ENCODE results near the gene ZNF286A.
"Not testable (repeated sequence)": the region's sequence is repeated elsewhere in the genome, so short reads cannot be mapped to it uniquely, and the experiment has no call there.

The ZNF286A gene

GRCh38 chr17:15699413-15699924 lies at the start of gene ZNF286A:
TSS of gene ZNF286A (plus strand) at chr17:15699752. CDS start at chr17:15700330, 578 bp downstream.
- peak; percentile 78 to 90 (median 88) for DNase-seq

DNA sequence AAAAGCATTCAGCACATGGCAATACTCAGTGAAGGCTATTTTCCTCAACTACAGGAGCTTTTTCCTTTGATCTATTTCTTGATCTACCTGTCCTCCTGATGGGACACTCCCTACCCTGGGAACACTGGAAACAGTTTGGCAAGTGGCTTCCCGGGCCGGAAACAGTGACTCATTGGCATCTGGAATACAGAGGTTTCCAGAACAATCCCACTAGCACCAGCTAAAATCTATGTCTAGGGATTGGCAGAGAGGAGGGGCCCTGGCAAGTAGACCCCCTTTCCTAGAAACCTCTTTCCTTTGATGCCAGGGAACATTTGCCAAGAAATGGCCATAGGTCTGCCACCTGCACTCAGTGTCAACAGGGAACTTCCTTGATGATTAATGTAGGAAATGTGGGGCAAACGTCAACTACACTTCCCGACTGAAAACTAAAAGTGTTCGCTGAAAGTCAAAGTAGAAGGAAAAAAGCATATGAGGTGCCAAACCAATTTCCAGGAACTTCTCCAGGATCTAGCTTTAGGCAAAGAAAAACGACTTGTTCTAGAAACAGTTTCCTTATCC lies 49.6 kb upstream of the ZNF286A start:
- DNase-seq: no peak

GRCh38 chr17:15650741-15651582 lies 48.6 kb upstream of the ZNF286A start:
- DNase-seq: no peak

GRCh38 chr17:15651583-15652110 lies 47.9 kb upstream of the ZNF286A start:
- peak in 1 of 6 experiments; percentile 10 for DNase-seq

GRCh38 chr17:15652960-15653359 lies 46.6 kb upstream of the ZNF286A start:
- no peak for DNase-seq

- not testable (repeated sequence) for DNase-seq
These were observed 45.2 kb upstream of the ZNF286A start for GRCh38 chr17:15654401-15654800.

- DNase-seq: no peak
These were observed 44.5 kb upstream of the ZNF286A start for GRCh38 chr17:15654886-15655561.

DNA sequence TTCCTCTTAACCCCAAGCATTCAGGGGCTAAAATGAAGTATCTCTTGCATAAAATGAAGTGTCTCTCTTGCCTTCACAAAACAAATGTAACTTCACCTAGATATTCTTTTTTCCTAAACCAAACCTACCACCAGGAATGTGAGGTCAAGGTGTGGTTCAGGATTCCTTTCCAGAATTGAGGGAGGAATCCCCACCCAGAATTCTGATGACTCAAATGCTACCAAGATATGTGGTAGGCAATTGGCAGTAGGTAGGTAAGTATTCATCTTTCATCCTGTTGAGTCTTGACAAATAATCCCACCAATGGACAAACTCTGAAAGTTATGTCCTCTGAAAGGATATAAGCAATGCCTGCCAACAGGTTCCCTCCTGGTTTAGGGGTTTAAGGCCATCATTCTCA lies 41.7 kb upstream of the ZNF286A start:
- no peak for DNase-seq

DNA sequence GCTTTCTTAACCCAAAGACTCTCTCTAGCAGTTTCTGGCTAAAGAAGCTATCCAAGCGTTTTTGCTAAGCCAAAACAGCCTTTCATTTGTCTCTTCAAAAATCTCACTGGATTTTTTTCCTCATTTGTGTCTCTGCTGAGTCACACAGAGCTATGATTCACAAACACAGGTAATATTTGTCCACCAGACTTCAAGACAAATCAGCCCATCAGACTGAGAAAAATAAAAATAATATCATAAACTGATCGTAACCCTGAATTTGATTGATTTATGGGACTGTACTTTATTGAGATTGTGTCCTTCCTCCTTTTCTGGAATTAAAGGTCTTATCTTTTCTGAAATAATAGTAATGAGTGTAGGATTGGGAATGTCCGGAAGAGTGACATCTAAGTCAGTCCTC lies 41.3 kb upstream of the ZNF286A start:
- no peak for DNase-seq

DNA sequence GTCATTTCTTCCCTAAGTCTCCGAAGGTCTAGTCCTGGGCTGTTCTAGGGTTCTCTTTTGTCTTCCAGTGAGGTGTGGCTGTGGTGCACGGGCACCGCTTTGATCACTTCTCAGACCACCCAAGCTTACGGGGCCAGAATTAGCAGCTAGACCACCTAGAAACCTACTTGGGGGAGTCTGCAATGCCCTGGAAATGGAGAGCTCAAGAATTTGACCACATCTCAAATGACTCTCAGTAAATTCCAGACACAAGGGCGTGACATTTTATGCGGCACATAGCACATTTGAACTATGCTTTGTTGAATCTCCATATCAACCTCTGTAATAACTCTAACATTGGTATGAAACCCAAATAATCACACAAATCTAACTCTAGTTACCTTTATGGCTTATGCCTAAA lies 40.3 kb upstream of the ZNF286A start:
- DNase-seq: no peak

DNA sequence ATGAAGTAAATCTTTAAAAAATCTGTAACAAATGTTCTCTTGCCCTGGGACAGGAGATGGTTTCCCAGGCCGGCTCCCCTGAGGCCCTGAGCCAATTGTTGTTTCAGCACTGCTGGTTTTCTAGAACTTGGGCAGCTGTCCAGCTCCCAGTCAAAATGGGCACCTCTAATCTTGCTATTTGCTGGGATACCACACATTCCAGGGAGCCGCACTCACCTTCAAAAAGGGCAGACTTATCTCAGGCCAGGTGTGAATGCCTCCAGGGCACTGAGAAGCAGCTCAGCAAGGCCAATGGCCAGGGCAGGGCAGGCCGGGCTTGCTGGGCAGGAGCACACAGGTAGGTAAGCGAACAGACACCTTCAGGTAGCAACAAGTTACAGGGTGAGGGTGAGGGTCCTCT lies 39.9 kb upstream of the ZNF286A start:
- no peak for DNase-seq

- no peak for DNase-seq
These were observed 39.5 kb upstream of the ZNF286A start for GRCh38 chr17:15660077-15660476.

GRCh38 chr17:15662681-15663080 lies 36.9 kb upstream of the ZNF286A start:
- DNase-seq: no peak

DNA sequence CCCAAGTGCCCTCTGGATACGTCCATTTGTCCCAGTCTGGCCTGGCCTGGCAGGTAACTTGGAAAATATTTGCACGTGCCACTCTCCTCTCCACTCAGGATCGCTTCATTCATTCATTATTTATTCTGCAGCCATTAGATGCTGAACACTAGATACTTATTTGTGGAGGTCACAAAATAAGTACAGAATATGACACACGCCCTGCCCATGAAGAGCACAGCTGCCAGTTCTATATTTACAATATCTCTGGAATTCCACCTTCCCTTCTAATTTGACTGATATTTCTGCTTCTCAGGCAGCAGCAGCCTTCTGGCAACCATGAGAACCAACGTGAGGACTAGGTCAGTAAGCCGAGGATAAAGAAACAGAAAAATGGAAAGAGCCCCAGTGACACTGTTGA lies 36.4 kb upstream of the ZNF286A start:
- DNase-seq: no peak

DNA sequence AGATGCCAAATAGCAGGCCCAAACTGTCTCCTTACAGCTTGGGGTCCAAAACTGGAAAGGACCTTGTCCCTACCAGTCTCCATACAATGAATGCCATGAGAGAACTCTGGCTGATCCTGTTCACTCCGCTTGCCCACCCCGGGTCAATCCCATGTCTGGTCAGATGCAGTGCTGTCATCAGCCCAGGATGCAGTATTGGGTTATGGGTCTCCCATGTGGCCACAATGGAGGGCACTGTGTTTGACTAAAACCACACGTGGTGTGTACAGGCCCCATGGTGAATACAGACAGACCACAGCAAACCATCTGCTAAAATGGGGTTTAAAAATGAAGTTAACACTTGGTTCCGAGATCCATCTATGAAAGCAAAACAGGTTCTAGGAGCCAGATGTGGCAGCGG lies 35.9 kb upstream of the ZNF286A start:
- no peak for DNase-seq

GRCh38 chr17:15669526-15669925 lies 30.0 kb upstream of the ZNF286A start:
- not testable (repeated sequence) for DNase-seq

- not testable (repeated sequence) for DNase-seq
These were observed 24.9 kb upstream of the ZNF286A start for GRCh38 chr17:15674640-15675039.

DNA sequence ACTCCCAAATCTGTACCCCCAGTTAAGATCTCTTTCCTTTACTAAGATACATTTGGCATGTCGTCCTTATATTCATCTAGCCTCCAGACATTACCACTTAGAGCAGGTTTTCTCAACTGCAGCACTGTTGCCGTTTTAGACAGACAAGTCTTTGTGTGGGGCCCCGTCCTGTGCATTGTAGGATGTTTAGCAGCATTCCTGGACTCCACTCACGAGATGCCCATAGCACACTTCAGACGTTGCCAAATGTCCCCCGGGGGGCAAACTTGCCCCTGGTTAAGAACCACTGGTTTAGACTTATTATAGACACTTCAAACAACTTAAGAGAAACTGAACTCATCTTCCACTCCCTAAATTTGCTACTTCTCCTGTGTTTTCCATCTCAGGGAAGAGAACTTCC lies 23.6 kb upstream of the ZNF286A start:
- DNase-seq: not testable (repeated sequence)

DNA sequence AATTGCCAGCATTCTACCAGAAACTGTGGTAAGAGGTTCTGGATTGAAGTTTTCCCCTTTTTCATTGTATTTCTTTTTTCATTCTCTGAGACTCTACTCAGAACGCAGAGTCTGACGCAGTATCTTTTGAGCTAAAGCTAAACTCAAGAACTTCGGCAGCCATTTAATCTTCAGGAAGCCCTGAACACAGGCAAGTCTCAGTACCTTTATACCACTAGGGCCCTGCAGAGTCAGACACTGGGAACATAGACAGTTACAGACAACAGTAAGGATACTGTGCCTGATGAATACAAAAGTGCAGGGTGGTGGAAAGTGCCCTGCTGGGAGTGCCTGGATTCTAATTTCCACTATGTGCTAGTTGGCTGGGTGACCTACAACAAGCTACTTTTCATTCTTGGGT lies 16.4 kb upstream of the ZNF286A start:
- DNase-seq: not testable (repeated sequence)

DNA sequence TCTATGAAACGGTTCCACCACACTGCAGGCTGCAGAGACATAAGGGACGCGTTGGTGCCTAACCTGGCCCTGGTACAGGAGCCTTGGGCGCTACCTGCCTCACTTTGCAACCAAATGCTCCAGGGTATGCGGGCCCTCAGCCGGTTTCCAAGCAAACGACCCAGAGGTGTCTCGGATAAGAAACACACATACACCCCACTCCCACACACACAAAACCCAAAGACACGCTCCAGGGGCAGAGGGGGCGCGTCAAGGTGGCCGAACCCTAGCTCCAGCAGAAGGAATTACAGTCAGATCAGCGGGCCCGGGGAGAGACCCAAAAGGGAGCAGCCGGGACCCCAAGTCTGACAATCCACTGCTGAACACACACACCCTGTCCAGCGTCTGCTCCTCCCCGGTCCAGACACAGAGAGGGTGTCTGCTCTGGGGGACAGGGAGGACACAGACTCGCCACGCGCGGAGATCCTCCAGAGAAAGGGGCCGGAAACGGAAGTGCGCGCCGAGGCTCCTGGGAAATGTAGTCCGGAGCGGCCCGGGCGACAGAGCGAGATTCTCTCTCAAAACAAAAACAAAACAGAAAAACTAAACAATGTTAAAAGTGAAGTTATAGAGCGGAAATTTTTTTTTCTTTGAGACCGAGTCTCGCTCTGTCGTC lies 15.6 kb upstream of the ZNF286A start, which contains the start of gene TRIM16:
TSS of gene TRIM16 (minus strand) at position 488 of the 655 bp plus-strand sequence. CDS start 32,702 bp downstream, outside the sequence.
- DNase-seq: peak; percentile 39 to 85 (median 76)

GRCh38 chr17:15687494-15687893 lies 12.1 kb upstream of the ZNF286A start:
- DNase-seq: not testable (repeated sequence)

DNA sequence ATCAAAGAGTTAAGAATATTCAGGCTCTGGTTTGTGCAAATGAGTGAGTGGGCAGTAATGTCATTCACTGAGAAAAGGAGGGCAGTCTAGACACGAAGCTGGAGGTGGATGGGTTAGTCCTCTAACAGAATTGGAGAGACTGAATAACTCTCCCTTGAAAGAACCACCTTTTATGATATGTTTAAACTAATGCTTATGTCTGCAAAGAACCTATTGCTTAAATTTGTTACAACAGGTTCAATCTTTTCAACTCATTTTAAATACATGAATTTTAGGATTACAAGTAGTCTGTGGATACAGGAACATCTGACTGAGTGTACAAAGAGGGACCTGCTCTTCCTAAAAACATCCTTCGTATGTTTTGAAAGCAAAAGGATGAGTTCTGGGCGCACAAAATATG lies 585 bp upstream of the ZNF286A start:
- DNase-seq: not testable (repeated sequence)

- not testable (repeated sequence) for DNase-seq
These were observed 385 bp downstream of the ZNF286A start for GRCh38 chr17:15699937-15700336.

Measured in stimulated activated naive CD4-positive, alpha-beta T cell (primary cell).